GM23338 (cell line): ENCODE measurements around the gene RNF225.

Source experiments
- CREB1 ChIP-seq: fragments of 250-450 bp; sonication (Bioruptor Pico); IDR thresholded peaks from 2 replicates; pipeline ENCODE4 v1.5.0; 2020; ENCODE audit warnings: low read depth, mild to moderate bottlenecking, moderate library complexity
- CTCF ChIP-seq, 2 experiments: fragments of 200-600 bp in 1 of 2; sonication (generic) in 1 of 2; conservative IDR thresholded peaks; 2 replicates each; pipeline versions ENCODE4 v1.5.1 to v1.6.1; 2016 to 2017; ENCODE audit warnings: antibody characterized with exemption in 2 of 2, low read depth in 2 of 2, mild to moderate bottlenecking in 2 of 2, moderate library complexity in 1 of 2
- EZH2 ChIP-seq: fragments of 200-600 bp; sonication (generic); IDR thresholded peaks from one replicate; pipeline ENCODE4 v1.8.0; 2017; ENCODE audit warnings: antibody characterized with exemption, mild to moderate bottlenecking, low read depth; ENCODE audit not compliant: unreplicated experiment
- POLR2AphosphoS5 ChIP-seq: IDR thresholded peaks from 2 replicates; pipeline ENCODE4 v1.6.1; 2016; ENCODE audit warnings: antibody characterized with exemption, low read depth
- REST ChIP-seq: IDR thresholded peaks from one replicate; pipeline ENCODE4 v1.6.1; 2018; ENCODE audit warnings: antibody characterized with exemption; ENCODE audit not compliant: unreplicated experiment
- TF ChIP-seq, protein P1 (sequence below): IDR thresholded peaks from 2 replicates; pipeline ENCODE4 v1.6.1; 2016; ENCODE audit warnings: antibody characterized with exemption

- TF ChIP-seq POLR2AphosphoS5 (no peak), CTCF (conservative IDR thresholded peaks at IDR 0.05; ENCODE audit: low read depth in 2 of 2) (no peak), EZH2 (no peak), CREB1 (CRISPR knock-in tag) (no peak), REST (no peak)
- TF ChIP-seq, protein P1, sequence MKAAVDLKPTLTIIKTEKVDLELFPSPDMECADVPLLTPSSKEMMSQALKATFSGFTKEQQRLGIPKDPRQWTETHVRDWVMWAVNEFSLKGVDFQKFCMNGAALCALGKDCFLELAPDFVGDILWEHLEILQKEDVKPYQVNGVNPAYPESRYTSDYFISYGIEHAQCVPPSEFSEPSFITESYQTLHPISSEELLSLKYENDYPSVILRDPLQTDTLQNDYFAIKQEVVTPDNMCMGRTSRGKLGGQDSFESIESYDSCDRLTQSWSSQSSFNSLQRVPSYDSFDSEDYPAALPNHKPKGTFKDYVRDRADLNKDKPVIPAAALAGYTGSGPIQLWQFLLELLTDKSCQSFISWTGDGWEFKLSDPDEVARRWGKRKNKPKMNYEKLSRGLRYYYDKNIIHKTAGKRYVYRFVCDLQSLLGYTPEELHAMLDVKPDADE, result no peak
These were observed 40.1 kb upstream of the RNF225 start for GRCh38 chr19:58355215-58355796.
